A673 (cell line): ENCODE measurements around the gene DUS2.
A peak's percentile ranks its signal among the peaks of the same experiment; 100 is the strongest.

ENCODE experiments used
- CTCF ChIP-seq: fragments of 300-800, 200-600 bp; sonication (generic); conservative IDR thresholded peaks from 2 replicates; pipeline ENCODE4 v1.5.1; 2017; ENCODE audit warnings: low read depth, mild to moderate bottlenecking, antibody characterized with exemption, low read length, moderate library complexity, mixed read lengths
- EZH2 ChIP-seq: fragments of 200-600 bp; sonication (generic); IDR thresholded peaks from 2 replicates; pipeline ENCODE4 v1.6.1; 2017; ENCODE audit warnings: borderline replicate concordance, low read depth, mild to moderate bottlenecking, mixed read lengths, antibody characterized with exemption, low read length; ENCODE audit not compliant: poor library complexity, severe bottlenecking

- TF ChIP-seq CTCF (peak; percentile 62), EZH2 (no peak)
Observed at GRCh38 chr16:68093816-68094613, 70.9 kb downstream of the DUS2 start.
